ENCODE results near the gene PHKA2. TPM values are rescaled to one million over a fixed set of nuclear protein-coding genes. Genes with fewer than 3 reads are reported as not detected.

Gene PHKA2
- total RNA-seq, 3 donors from 2014 or later (not counting 1 experiment from before 2014, with no cell fraction given) = 34.2 to 45.9 (median 35.1) TPM

DNA sequence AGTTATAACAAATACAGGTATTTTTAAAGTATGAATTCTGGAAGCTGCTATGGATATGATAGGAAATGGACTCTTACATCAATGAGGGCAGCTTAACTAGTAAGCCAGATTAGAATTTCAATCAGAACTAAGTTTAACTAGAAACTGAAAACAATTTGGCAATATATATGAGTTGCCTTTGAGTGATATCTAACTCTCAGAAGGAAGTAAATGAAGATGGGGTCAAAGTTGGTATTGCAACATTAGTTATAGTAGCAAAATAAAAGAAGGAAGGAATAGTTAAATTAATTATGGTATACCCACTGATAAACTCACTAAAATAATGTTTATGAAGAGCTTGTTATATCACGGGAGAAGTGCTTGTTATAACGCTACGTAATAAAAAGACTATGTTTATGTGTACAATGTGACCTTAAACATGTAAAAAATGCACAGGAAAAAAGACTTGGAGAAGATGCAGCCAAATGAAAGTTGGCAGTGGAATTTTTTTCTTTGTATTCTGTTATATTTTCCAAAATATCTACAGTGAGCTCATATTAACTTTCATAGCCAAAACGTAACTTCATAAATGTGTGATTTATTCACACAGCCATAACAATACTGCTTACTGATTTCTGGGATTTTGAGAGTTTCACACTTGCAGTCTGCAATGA lies 34.5 kb downstream of the PHKA2 start:
- H3K27me3 Mint-ChIP-seq (ENCODE audit: low read depth in 2 of 2) = no peaks in the 10 kb centered on the region
- Histone ChIP-seq H3K27ac (ENCODE audit: low read length) (no peak overlapping the region), H3K27me3 (ENCODE audit: control insufficient read depth, insufficient read depth, low read length) (no peaks in the 10 kb centered on the region), H3K4me1 (ENCODE audit: control insufficient read depth, insufficient read depth, low read length) (no peaks in the 10 kb centered on the region), H3K36me3 (ENCODE audit: control insufficient read depth, insufficient read depth, low read length) (peaks cover 9% of the 10 kb centered on the region), H3K4me3 (ENCODE audit: low read length) (no peak overlapping the region), H3K9me3 (ENCODE audit: control insufficient read depth, insufficient read depth, low read length) (no peaks in the 10 kb centered on the region)
- H3K36me3 Mint-ChIP-seq = no peaks in the 10 kb centered on the region
- WGBS (ENCODE audit: insufficient coverage) = no CpG with 5 or more reads among the region's 4 CpGs
- H3K4me3 Mint-ChIP-seq = no peak overlapping the region
- TF ChIP-seq, protein P1, sequence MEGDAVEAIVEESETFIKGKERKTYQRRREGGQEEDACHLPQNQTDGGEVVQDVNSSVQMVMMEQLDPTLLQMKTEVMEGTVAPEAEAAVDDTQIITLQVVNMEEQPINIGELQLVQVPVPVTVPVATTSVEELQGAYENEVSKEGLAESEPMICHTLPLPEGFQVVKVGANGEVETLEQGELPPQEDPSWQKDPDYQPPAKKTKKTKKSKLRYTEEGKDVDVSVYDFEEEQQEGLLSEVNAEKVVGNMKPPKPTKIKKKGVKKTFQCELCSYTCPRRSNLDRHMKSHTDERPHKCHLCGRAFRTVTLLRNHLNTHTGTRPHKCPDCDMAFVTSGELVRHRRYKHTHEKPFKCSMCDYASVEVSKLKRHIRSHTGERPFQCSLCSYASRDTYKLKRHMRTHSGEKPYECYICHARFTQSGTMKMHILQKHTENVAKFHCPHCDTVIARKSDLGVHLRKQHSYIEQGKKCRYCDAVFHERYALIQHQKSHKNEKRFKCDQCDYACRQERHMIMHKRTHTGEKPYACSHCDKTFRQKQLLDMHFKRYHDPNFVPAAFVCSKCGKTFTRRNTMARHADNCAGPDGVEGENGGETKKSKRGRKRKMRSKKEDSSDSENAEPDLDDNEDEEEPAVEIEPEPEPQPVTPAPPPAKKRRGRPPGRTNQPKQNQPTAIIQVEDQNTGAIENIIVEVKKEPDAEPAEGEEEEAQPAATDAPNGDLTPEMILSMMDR (IDR thresholded peaks at IDR 0.05) = no peak
- H3K27ac Mint-ChIP-seq = no peak overlapping the region
- peaks cover 0 to 4% of the 10 kb centered on the region in 2 donors for H3K4me1 Mint-ChIP-seq
- H3K9me3 Mint-ChIP-seq = no peaks in the 10 kb centered on the region
- no peak for ATAC-seq
- no peak for DNase-seq
- intact Hi-C loops (cut with micrococcal nuclease) = no loop called here

DNA sequence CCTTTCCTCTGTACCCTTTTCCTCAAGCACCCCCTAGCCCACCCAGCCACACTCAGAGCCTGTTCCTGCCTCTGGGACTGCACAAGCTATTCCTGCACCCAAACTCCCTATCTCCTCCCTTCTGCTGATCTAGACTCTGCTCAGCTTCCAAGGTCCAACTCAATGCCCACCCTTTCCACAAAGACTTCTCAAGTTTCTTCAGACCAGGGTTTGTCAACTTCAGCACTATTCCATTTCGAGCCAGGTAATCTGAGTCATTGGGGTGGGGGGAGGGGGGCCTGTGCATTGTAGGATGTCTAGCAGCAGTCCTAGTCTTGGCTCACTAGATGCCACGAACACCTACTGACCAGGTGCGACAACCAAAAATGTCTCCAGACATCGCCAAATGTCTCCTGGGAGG lies 37.3 kb downstream of the PHKA2 start:
- Histone ChIP-seq H3K27me3 (ENCODE audit: control insufficient read depth, insufficient read depth, low read length) (no peaks in the 10 kb centered on the region), H3K27ac (ENCODE audit: low read length) (no peak overlapping the region), H3K4me3 (ENCODE audit: low read length) (no peak overlapping the region), H3K9me3 (ENCODE audit: control insufficient read depth, insufficient read depth, low read length) (no peaks in the 10 kb centered on the region), H3K36me3 (ENCODE audit: control insufficient read depth, insufficient read depth, low read length) (peaks cover 12% of the 10 kb centered on the region), H3K4me1 (ENCODE audit: control insufficient read depth, insufficient read depth, low read length) (no peaks in the 10 kb centered on the region)
- WGBS (ENCODE audit: insufficient coverage) = 94% methylated on average over 3 of the region's 4 CpGs
- ATAC-seq = no peak
- TF ChIP-seq, protein P1 (IDR thresholded peaks at IDR 0.05) = no peak
- intact Hi-C loops (cut with micrococcal nuclease) = no loop called here
- Mint-ChIP-seq H3K9me3 (no peaks in the 10 kb centered on the region), H3K4me1 (no peaks in the 10 kb centered on the region), H3K27me3 (ENCODE audit: low read depth in 2 of 2) (no peaks in the 10 kb centered on the region), H3K36me3 (no peaks in the 10 kb centered on the region), H3K4me3 (no peak overlapping the region), H3K27ac (no peak overlapping the region)
- DNase-seq = no peak

DNA sequence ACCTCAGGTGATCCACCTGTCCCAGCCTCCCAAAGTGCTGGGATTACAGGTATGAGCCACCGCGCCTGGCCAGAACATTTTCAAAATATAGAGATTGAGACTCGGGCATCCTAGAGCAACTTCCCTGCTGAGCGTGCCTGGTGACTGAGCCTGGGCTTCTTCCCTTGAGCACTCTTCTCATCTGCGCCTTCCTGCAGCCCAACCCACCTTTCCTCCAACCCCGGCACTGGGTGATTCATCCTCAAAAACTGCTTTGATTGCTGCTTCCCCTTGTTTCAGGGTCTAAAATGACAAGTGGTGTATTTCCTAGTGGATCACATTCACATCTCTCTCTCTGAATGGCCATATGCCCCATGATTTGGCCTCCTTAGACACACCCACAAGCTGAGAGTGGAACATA lies 37.8 kb downstream of the PHKA2 start:
- Mint-ChIP-seq H3K9me3 (no peaks in the 10 kb centered on the region), H3K4me1 (no peaks in the 10 kb centered on the region), H3K27me3 (ENCODE audit: low read depth in 2 of 2) (no peaks in the 10 kb centered on the region), H3K36me3 (no peaks in the 10 kb centered on the region), H3K27ac (no peak overlapping the region), H3K4me3 (no peak overlapping the region)
- Histone ChIP-seq H3K27ac (ENCODE audit: low read length) (no peak overlapping the region), H3K27me3 (ENCODE audit: control insufficient read depth, insufficient read depth, low read length) (no peaks in the 10 kb centered on the region), H3K4me3 (ENCODE audit: low read length) (no peak overlapping the region), H3K36me3 (ENCODE audit: control insufficient read depth, insufficient read depth, low read length) (peaks cover 12% of the 10 kb centered on the region), H3K9me3 (ENCODE audit: control insufficient read depth, insufficient read depth, low read length) (no peaks in the 10 kb centered on the region), H3K4me1 (ENCODE audit: control insufficient read depth, insufficient read depth, low read length) (no peaks in the 10 kb centered on the region)
- ATAC-seq = no peak
- intact Hi-C loops (cut with micrococcal nuclease) = no loop called here
- TF ChIP-seq, protein P1 (IDR thresholded peaks at IDR 0.05) = no peak
- WGBS (ENCODE audit: insufficient coverage) = 94% methylated on average over 6 of the region's 6 CpGs
- DNase-seq = no peak

DNA sequence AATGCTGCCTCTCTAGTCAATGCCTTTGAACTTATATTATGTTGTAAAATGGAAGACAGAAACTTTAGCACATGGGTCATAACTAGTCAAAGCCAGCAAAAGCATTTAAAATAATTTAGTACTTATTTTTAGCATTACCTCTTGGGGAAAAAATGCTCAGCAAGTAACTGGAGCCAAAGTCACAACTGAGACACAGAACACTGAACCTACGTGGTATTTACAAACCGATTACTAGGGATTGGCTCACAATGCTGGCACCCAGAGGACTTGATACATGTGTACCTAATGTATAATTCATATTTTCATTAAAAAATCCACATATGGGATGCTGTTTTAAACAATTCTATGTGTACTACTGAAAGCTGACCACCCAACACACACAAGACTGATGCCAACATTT lies 38.4 kb downstream of the PHKA2 start:
- H3K4me3 Mint-ChIP-seq = no peak overlapping the region
- no peak overlapping the region for H3K4me3 ChIP-seq (ENCODE audit: low read length)
- peaks cover 8% of the 10 kb centered on the region for H3K36me3 ChIP-seq (ENCODE audit: control insufficient read depth, insufficient read depth, low read length)
- no peaks in the 10 kb centered on the region for H3K4me1 ChIP-seq (ENCODE audit: control insufficient read depth, insufficient read depth, low read length)
- H3K27ac ChIP-seq (ENCODE audit: low read length) = no peak overlapping the region
- TF ChIP-seq, protein P1 (IDR thresholded peaks at IDR 0.05) = no peak
- H3K27ac Mint-ChIP-seq = no peak overlapping the region
- ATAC-seq (no peak), DNase-seq (no peak)
- intact Hi-C loops (cut with micrococcal nuclease) = no loop called here
- no peaks in the 10 kb centered on the region for H3K9me3 ChIP-seq (ENCODE audit: control insufficient read depth, insufficient read depth, low read length)
- H3K4me1 Mint-ChIP-seq = no peaks in the 10 kb centered on the region
- H3K9me3 Mint-ChIP-seq = no peaks in the 10 kb centered on the region
- H3K27me3 ChIP-seq (ENCODE audit: control insufficient read depth, insufficient read depth, low read length) = no peaks in the 10 kb centered on the region
- H3K27me3 Mint-ChIP-seq (ENCODE audit: low read depth in 2 of 2) = no peaks in the 10 kb centered on the region
- H3K36me3 Mint-ChIP-seq = no peaks in the 10 kb centered on the region
- 100% methylated on average over 2 of the region's 2 CpGs for WGBS (ENCODE audit: insufficient coverage)

Measured in natural killer cell (primary cell).